Kidney (tissue), 14 donors: ENCODE results near the gene EML6. TPM values are rescaled to one million over a fixed set of nuclear protein-coding genes. Genes with fewer than 3 reads are reported as not detected.

Source experiments
- DNase-seq, 5 donors: peaks; one replicate each; pipeline ENCODE4 v3.0.0-alpha.2; 2013 to 2020
- FAIRE-seq: peaks from 2 replicates; lab custom pipeline; 2012; peaks lifted over from hg19 to GRCh38; lab: Jason Lieb, UNC
- H3K27ac ChIP-seq, 2 donors: one replicate each; pipeline ENCODE4 v1.7.0; 2013; ENCODE audit warnings: low read depth in 2 of 2, low read length in 2 of 2, inconsistent platforms in 1 of 2
- H3K27me3 ChIP-seq: one replicate; pipeline ENCODE4 v1.7.1; 2013; ENCODE audit warnings: low read length, inconsistent platforms; ENCODE audit not compliant: control insufficient read depth, insufficient read depth
- H3K36me3 ChIP-seq, 3 donors: one replicate each; pipeline versions ENCODE4 v1.7.0 to v1.7.1; 2013; ENCODE audit warnings: low read length in 3 of 3, control low read depth in 1 of 3, inconsistent platforms in 1 of 3; ENCODE audit not compliant: insufficient read depth in 3 of 3, control insufficient read depth in 2 of 3
- H3K4me1 ChIP-seq, 3 donors: one replicate each; pipeline versions ENCODE4 v1.7.0 to v1.7.1; 2013; ENCODE audit warnings: low read length in 3 of 3, inconsistent platforms in 1 of 3, low read depth in 1 of 3; ENCODE audit not compliant: control insufficient read depth in 2 of 3, insufficient read depth in 2 of 3
- H3K4me3 ChIP-seq, 3 donors: one replicate each; pipeline versions ENCODE4 v1.7.0 to v1.8.1; 2013; ENCODE audit warnings: low read length in 3 of 3, control low read depth in 1 of 3, inconsistent platforms in 1 of 3
- H3K9ac ChIP-seq, 3 donors: one replicate each; pipeline versions ENCODE4 v1.7.0 to v1.7.1; 2013; ENCODE audit warnings: low read length in 3 of 3, control low read depth in 1 of 3, inconsistent platforms in 1 of 3
- H3K9me3 ChIP-seq, 3 donors: one replicate each; pipeline versions ENCODE4 v1.7.0 to v1.7.1; 2013; ENCODE audit warnings: low read length in 3 of 3, control low read depth in 1 of 3, inconsistent platforms in 1 of 3; ENCODE audit not compliant: control insufficient read depth in 2 of 3, insufficient read depth in 1 of 3
- intact Hi-C: fragments of 100-400 bp; cut with DNase I; formaldehyde crosslinking; loops from one replicate; pipeline ENCODE4 v1.11.1; 2022
- polyA plus RNA-seq: library from polyadenylated mRNA; stranded (reverse); fragments of 350-450 nt; fragmentation: Illumina TruSeq; extraction: RNeasy Lipid Tissue Mini Kit (QIAGEN cat#74804); gene quantifications from one replicate; pipeline ENCODE4 v1.2.3, GENCODE V29; 2014; ENCODE audit warnings: low read depth, low replicate concordance; ENCODE audit not compliant: insufficient read depth
- total RNA-seq: library from RNA; stranded (reverse); fragmentation: NEBNext Ultra II Directional; extraction: Animal tissue kit (Norgen Biotek cat#: 25700); gene quantifications from one replicate; pipeline ENCODE4 v1.2.1, GENCODE V29; 2021
- TF ChIP-seq, protein P1 (sequence below): IDR thresholded peaks from 3 replicates; pipeline ENCODE4 v1.5.1; 2012; ENCODE audit warnings: mild to moderate bottlenecking, moderate library complexity, borderline replicate concordance; ENCODE audit not compliant: insufficient read depth; ENCODE audit errors: extremely low read depth
- donor health status: control.
- donor health status: control.
- donor health status: control.
- donor health status: control.
- donor health status: control.
- donor health status: DM: yes; HTN: yes; CAD: no.
- donor health status: Normal renal cell carcinoma (clear cell type).

Gene EML6
- total and polyA plus RNA-seq, 2 donors from 2014 or later, result 1.7 to 3.1 TPM

DNA sequence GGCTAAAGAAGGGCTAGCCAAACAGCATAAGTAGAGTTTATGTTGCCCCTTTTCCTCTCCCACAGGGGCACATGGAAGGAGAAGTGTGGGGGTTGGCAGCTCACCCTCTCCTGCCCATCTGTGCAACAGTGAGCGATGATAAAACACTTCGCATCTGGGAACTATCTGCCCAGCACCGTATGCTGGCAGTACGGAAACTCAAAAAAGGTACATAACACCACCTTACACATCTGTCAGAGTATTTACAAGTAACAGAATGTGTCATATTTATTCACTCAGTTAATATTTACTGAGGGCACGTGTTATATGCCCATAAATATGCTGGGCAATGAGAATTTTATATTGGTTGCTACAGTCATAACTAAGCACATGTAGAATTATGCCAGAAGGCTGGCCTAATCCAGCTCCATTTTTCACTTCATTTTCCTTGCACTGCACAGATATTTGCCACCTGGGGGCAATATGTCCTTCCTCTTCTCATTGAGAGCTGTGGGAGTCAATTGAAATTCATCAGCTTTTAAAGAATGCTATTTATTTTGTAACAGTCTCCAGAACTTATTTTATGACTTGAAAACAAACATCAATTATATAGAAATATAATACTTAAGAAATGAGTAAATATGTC lies 176.2 kb downstream of the EML6 start:
- Histone ChIP-seq H3K27me3 (no peaks in the 10 kb centered on the region), H3K4me3 (no peak overlapping the region), H3K36me3 (no peaks in the 10 kb centered on the region), H3K27ac (no peak overlapping the region), H3K4me1 (peaks cover 0 to 16% (median 11%) of the 10 kb centered on the region in 3 donors), H3K9ac (no peak overlapping the region), H3K9me3 (peaks cover 0 to 5% (median 0%) of the 10 kb centered on the region in 3 donors)
- TF ChIP-seq, protein P1, sequence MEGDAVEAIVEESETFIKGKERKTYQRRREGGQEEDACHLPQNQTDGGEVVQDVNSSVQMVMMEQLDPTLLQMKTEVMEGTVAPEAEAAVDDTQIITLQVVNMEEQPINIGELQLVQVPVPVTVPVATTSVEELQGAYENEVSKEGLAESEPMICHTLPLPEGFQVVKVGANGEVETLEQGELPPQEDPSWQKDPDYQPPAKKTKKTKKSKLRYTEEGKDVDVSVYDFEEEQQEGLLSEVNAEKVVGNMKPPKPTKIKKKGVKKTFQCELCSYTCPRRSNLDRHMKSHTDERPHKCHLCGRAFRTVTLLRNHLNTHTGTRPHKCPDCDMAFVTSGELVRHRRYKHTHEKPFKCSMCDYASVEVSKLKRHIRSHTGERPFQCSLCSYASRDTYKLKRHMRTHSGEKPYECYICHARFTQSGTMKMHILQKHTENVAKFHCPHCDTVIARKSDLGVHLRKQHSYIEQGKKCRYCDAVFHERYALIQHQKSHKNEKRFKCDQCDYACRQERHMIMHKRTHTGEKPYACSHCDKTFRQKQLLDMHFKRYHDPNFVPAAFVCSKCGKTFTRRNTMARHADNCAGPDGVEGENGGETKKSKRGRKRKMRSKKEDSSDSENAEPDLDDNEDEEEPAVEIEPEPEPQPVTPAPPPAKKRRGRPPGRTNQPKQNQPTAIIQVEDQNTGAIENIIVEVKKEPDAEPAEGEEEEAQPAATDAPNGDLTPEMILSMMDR, result peak; percentile 63
- DNase-seq (peak in 2 of 5 donors; percentile 67 to 76), FAIRE-seq (peak; percentile 86)
- intact Hi-C loops, result no loop called here

DNA sequence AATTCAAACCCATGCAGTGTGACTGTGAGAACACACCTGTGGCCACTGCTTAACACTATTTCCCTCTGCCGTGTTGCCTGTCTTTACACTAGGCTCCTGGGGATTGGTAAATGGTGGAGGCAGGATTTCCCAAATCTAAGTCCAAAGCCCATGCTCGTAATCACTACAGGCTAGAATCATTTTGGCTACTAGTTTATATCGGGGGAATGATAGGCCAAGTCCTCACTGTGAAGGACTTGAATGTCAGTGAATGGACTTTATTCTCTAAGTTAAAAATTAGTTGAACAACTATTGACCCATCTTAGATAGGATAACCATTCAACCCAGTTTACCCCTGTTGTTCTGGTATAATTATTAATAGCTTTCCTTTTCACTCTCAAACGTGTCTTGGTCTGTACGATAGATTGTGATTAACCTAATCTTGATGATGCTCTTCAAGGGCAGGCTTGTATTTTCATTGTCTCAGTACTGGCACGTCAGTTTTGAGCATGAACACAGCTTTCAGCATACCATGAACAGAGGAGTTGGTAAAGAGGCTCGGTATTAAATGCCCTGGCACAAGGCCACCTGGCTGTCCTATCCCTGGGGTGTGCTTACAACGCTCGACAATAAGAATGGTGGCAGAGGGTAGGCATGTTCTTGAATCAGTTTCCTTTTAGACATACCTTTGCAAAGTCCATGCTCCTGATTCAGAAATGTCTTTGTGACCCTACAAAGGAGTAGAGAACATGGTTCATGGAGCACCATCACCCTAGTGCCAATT lies 177.9 kb downstream of the EML6 start:
- H3K36me3 ChIP-seq, result no peaks in the 10 kb centered on the region
- no peak for DNase-seq
- intact Hi-C loops, result no loop called here

DNA sequence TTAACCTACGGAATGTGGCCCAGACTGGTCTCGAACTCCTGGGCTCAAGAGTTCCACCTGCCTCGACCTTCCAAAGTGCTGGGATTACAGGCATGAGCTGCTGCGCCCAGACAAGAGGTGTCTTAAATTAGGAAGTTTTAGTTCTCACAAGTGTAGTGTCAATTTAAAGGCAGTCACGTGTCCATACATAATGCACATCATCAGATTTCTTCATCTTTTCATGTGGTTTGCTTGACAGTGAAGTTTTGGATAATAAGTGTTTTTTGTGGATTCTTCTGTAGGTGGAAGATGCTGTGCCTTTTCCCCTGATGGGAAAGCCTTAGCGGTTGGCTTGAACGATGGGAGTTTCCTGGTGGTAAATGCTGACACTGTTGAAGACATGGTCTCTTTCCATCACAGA lies 179.3 kb downstream of the EML6 start:
- Histone ChIP-seq H3K27ac (no peak overlapping the region), H3K4me3 (no peak overlapping the region), H3K9ac (no peak overlapping the region), H3K4me1 (peaks cover 0 to 16% (median 11%) of the 10 kb centered on the region in 3 donors), H3K36me3 (no peaks in the 10 kb centered on the region), H3K9me3 (no peaks in the 10 kb centered on the region), H3K27me3 (no peaks in the 10 kb centered on the region)
- no peak for DNase-seq
- TF ChIP-seq, protein P1, result no peak
- FAIRE-seq, result no peak
- intact Hi-C loops, result no loop called here

More for the DNA sequence above, 177.9 kb downstream of the EML6 start:
- H3K4me3 ChIP-seq, result peak overlapping the region in 2 of 3 donors; percentile 18 to 30
- TF ChIP-seq, protein P1, result no peak
- H3K4me1 ChIP-seq, result peaks cover 0 to 16% (median 11%) of the 10 kb centered on the region in 3 donors
- no peaks in the 10 kb centered on the region for H3K9me3 ChIP-seq
- no peaks in the 10 kb centered on the region for H3K27me3 ChIP-seq
- H3K9ac ChIP-seq, result no peak overlapping the region
- H3K27ac ChIP-seq, result peak overlapping the region in 1 of 2 donors; percentile 25
- no peak for FAIRE-seq
